ENCODE data around the gene GABRA5. TPM values are rescaled to one million over a fixed set of nuclear protein-coding genes. Genes with fewer than 3 reads are reported as not detected.

The GABRA5 gene
- total and polyA plus RNA-seq, 2 donors (not counting 1 experiment from before 2014, with no cell fraction given): not detected

DNA sequence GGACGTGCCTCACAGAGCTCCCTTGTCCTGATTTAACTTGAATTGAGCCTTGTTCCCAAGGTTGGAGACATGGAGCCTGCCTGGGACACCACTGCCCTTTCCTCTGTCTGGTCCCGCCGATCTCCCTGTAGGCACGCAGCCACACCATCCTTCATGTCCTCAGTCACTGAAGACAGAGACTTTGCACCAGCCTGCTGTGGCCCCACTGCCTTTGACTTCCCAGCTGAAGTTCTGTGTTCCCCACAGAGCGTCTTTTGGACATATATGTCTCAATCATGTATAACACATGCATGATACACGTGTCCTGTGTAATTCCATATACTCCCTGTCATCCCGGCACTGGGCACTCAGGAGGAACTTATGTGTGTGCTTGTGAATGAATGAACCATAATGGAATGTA is 23.6 kb downstream of the GABRA5 start:
- peaks cover 0 to 7% (median 0%) of the 10 kb centered on the region in 4 experiments for H3K27me3 ChIP-seq (replicated peaks in 1 of 4; ENCODE audit: control extremely low read depth in 1 of 4, control insufficient read depth in 3 of 4, insufficient read depth in 4 of 4, low read length in 3 of 4)
- TF ChIP-seq, protein P1, sequence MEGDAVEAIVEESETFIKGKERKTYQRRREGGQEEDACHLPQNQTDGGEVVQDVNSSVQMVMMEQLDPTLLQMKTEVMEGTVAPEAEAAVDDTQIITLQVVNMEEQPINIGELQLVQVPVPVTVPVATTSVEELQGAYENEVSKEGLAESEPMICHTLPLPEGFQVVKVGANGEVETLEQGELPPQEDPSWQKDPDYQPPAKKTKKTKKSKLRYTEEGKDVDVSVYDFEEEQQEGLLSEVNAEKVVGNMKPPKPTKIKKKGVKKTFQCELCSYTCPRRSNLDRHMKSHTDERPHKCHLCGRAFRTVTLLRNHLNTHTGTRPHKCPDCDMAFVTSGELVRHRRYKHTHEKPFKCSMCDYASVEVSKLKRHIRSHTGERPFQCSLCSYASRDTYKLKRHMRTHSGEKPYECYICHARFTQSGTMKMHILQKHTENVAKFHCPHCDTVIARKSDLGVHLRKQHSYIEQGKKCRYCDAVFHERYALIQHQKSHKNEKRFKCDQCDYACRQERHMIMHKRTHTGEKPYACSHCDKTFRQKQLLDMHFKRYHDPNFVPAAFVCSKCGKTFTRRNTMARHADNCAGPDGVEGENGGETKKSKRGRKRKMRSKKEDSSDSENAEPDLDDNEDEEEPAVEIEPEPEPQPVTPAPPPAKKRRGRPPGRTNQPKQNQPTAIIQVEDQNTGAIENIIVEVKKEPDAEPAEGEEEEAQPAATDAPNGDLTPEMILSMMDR (IDR thresholded peaks at IDR 0.05): no peak
- TF ChIP-seq EZH2 (IDR thresholded peaks at IDR 0.05; ENCODE audit: borderline replicate concordance, insufficient read depth, low read depth, low read length, poor library complexity, severe bottlenecking): no peak
- peaks cover 0 to 15% (median 0%) of the 10 kb centered on the region in 3 donors for H3K9me3 ChIP-seq (ENCODE audit: control extremely low read depth in 1 of 3, control insufficient read depth in 2 of 3, insufficient read depth in 1 of 3, low read length in 2 of 3)
- Mint-ChIP-seq H3K9me3 (ENCODE audit: insufficient read depth) (no peaks in the 10 kb centered on the region), H3K27me3 (no peaks in the 10 kb centered on the region), H3K4me1 (no peaks in the 10 kb centered on the region), H3K4me3 (no peak overlapping the region), H3K27ac (no peak overlapping the region)
- ATAC-seq (ENCODE audit: low read depth) (no peak), DNase-seq (no peak)
- intact Hi-C loops (cut with micrococcal nuclease): no loop called here
- ChIA-PET CTCF (interaction anchor here (0.6 to 2.6 kb wide), 2 partner anchors 10 to 257 kb away, joined by 3 to 11 read pairs; no protein-coding TSS in a partner anchor), POLR2A (no interaction called here)
- no peaks in the 10 kb centered on the region for H3K36me3 ChIP-seq (replicated peaks in 1 of 2; ENCODE audit: control extremely low read depth in 1 of 2, control insufficient read depth in 1 of 2, extremely low read depth in 1 of 2, insufficient read depth in 2 of 2, low read length in 1 of 2)
- H3K27ac ChIP-seq (ENCODE audit: low read length in 2 of 2): no peak overlapping the region
- no peak overlapping the region for H3K4me3 ChIP-seq (ENCODE audit: control extremely low read depth in 1 of 5, extremely low read depth in 1 of 5, insufficient read depth in 1 of 5, low read depth in 2 of 5, low read length in 4 of 5)
- no peaks in the 10 kb centered on the region for H3K4me1 ChIP-seq (ENCODE audit: control insufficient read depth in 2 of 2, insufficient read depth in 2 of 2, low read length in 2 of 2)
- no peak overlapping the region for H2AFZ ChIP-seq (ENCODE audit: insufficient read depth, low read depth, low read length, poor library complexity, severe bottlenecking)
- H4K20me1 ChIP-seq (ENCODE audit: control insufficient read depth, insufficient read depth, low read length, poor library complexity, severe bottlenecking): no peaks in the 10 kb centered on the region
- H3K79me2 ChIP-seq (ENCODE audit: control insufficient read depth, insufficient read depth, low read length): no peaks in the 10 kb centered on the region
- no peak overlapping the region for H3K9ac ChIP-seq (ENCODE audit: low read length)
- no peak overlapping the region for H3K4me2 ChIP-seq (replicated peaks; ENCODE audit: low read depth, low read length, poor library complexity, severe bottlenecking)
- WGBS (ENCODE audit: insufficient coverage): 88% methylated on average over 4 of the region's 7 CpGs

DNA sequence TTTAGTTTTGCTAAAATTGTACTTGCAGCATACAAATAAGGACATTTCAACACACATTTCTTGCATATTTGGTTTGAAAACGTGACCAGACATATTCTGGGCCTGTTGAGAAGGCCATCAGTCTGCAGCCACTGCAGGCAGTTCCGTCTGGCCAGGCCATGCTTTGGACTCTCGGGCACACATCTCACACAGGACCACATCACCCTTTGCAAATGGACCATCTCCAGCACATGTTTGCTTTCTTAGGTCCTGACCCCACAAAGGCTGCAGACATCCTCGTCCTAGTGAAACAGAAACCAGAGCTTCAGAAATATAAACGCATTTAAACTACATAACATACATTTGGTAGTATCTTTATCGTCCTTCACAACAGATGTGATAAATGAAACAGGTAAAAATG is 24.1 kb downstream of the GABRA5 start:
- H4K20me1 ChIP-seq (ENCODE audit: control insufficient read depth, insufficient read depth, low read length, poor library complexity, severe bottlenecking): no peaks in the 10 kb centered on the region
- DNase-seq (no peak), ATAC-seq (ENCODE audit: low read depth) (no peak)
- ChIA-PET CTCF (interaction anchor here (0.9 kb wide), 1 partner anchor 160 kb away, joined by 3 read pairs; no protein-coding TSS in a partner anchor), POLR2A (no interaction called here)
- TF ChIP-seq, protein P1 (IDR thresholded peaks at IDR 0.05): peak; percentile 0
- no peak for TF ChIP-seq EZH2 (IDR thresholded peaks at IDR 0.05; ENCODE audit: borderline replicate concordance, insufficient read depth, low read depth, low read length, poor library complexity, severe bottlenecking)
- H3K9ac ChIP-seq (ENCODE audit: low read length): no peak overlapping the region
- H3K27me3 ChIP-seq (replicated peaks in 1 of 4; ENCODE audit: control extremely low read depth in 1 of 4, control insufficient read depth in 3 of 4, insufficient read depth in 4 of 4, low read length in 3 of 4): peaks cover 0 to 7% (median 0%) of the 10 kb centered on the region in 4 experiments
- H2AFZ ChIP-seq (ENCODE audit: insufficient read depth, low read depth, low read length, poor library complexity, severe bottlenecking): no peak overlapping the region
- no peaks in the 10 kb centered on the region for H3K79me2 ChIP-seq (ENCODE audit: control insufficient read depth, insufficient read depth, low read length)
- no peaks in the 10 kb centered on the region for H3K36me3 ChIP-seq (replicated peaks in 1 of 2; ENCODE audit: control extremely low read depth in 1 of 2, control insufficient read depth in 1 of 2, extremely low read depth in 1 of 2, insufficient read depth in 2 of 2, low read length in 1 of 2)
- no peak overlapping the region for H3K4me3 Mint-ChIP-seq
- H3K27ac ChIP-seq (ENCODE audit: low read length in 2 of 2): no peak overlapping the region
- no peak overlapping the region for H3K4me3 ChIP-seq (ENCODE audit: control extremely low read depth in 1 of 5, extremely low read depth in 1 of 5, insufficient read depth in 1 of 5, low read depth in 2 of 5, low read length in 4 of 5)
- 58% methylated on average over 3 of the region's 6 CpGs for WGBS (ENCODE audit: insufficient coverage)
- peaks cover 0 to 15% (median 0%) of the 10 kb centered on the region in 3 donors for H3K9me3 ChIP-seq (ENCODE audit: control extremely low read depth in 1 of 3, control insufficient read depth in 2 of 3, insufficient read depth in 1 of 3, low read length in 2 of 3)
- no peak overlapping the region for H3K27ac Mint-ChIP-seq
- no peaks in the 10 kb centered on the region for H3K9me3 Mint-ChIP-seq (ENCODE audit: insufficient read depth)
- no peaks in the 10 kb centered on the region for H3K4me1 Mint-ChIP-seq
- H3K4me1 ChIP-seq (ENCODE audit: control insufficient read depth in 2 of 2, insufficient read depth in 2 of 2, low read length in 2 of 2): no peaks in the 10 kb centered on the region
- no peaks in the 10 kb centered on the region for H3K27me3 Mint-ChIP-seq
- intact Hi-C loops (cut with micrococcal nuclease): no loop called here
- H3K4me2 ChIP-seq (replicated peaks; ENCODE audit: low read depth, low read length, poor library complexity, severe bottlenecking): no peak overlapping the region

Measured in B cell (primary cell).